NT2/D1 (cell line): ENCODE data around the gene PCOLCE2.

Experiments
- SUZ12 ChIP-seq: IDR thresholded peaks from 2 replicates; pipeline ENCODE4 v1.6.1; 2011; ENCODE audit not compliant: insufficient read length, insufficient read depth; ENCODE audit errors: extremely low read depth
- YY1 ChIP-seq: IDR thresholded peaks from 2 replicates; pipeline ENCODE4 v1.6.1; 2011; ENCODE audit not compliant: insufficient read length, insufficient read depth
- ZNF274 ChIP-seq: IDR thresholded peaks from 2 replicates; pipeline ENCODE4 v1.6.1; 2011; ENCODE audit warnings: mild to moderate bottlenecking, low read depth, low read length

- TF ChIP-seq ZNF274 (no peak), YY1 (no peak), SUZ12 (no peak)
These were observed 93.6 kb downstream of the PCOLCE2 start for GRCh38 chr3:142795332-142795731.
